H9 (cell line): ENCODE data around the gene FHOD3. TPM values are rescaled to one million over a fixed set of nuclear protein-coding genes. Genes with fewer than 3 reads are reported as not detected.

ENCODE experiments used
- DNase-seq: peaks from one replicate; pipeline ENCODE4 v3.0.0-alpha.2; 2017
- H2AFZ ChIP-seq: one replicate; pipeline ENCODE4 v1.6.1; 2013; ENCODE audit warnings: mild to moderate bottlenecking, low read length, control low read depth, moderate library complexity
- H2AK5ac ChIP-seq: 2 replicates; pipeline ENCODE4 v1.6.1; 2013; ENCODE audit warnings: low read length, control low read depth, mixed read lengths; ENCODE audit not compliant: insufficient read length
- H2BK120ac ChIP-seq: one replicate; pipeline ENCODE4 v1.6.1; 2013; ENCODE audit warnings: low read depth, mild to moderate bottlenecking, low read length, control low read depth, inconsistent platforms; ENCODE audit not compliant: poor library complexity, severe bottlenecking
- H2BK12ac ChIP-seq: 2 replicates; pipeline ENCODE4 v1.6.1; 2013; ENCODE audit warnings: low read length, control low read depth, mixed read lengths, low read depth; ENCODE audit not compliant: insufficient read length
- H2BK15ac ChIP-seq: 2 replicates; pipeline ENCODE4 v1.6.1; 2013; ENCODE audit warnings: low read depth, low read length, control low read depth
- H2BK20ac ChIP-seq: one replicate; pipeline ENCODE4 v1.6.1; 2013; ENCODE audit warnings: low read depth, mild to moderate bottlenecking, low read length, control low read depth, inconsistent platforms; ENCODE audit not compliant: poor library complexity, severe bottlenecking
- H2BK5ac ChIP-seq: 2 replicates; pipeline ENCODE4 v1.6.1; 2013; ENCODE audit warnings: low read length, control low read depth, mixed read lengths; ENCODE audit not compliant: insufficient read length
- H3K14ac ChIP-seq: 2 replicates; pipeline ENCODE4 v1.6.1; 2013; ENCODE audit warnings: low read length, control low read depth; ENCODE audit not compliant: insufficient read depth
- H3K18ac ChIP-seq: 2 replicates; pipeline ENCODE4 v1.6.1; 2013; ENCODE audit warnings: low read depth, mild to moderate bottlenecking, mixed read lengths, low read length, control low read depth; ENCODE audit not compliant: insufficient read length
- H3K23ac ChIP-seq: 2 replicates; pipeline ENCODE4 v1.6.1; 2013; ENCODE audit warnings: low read length, control low read depth, mixed read lengths, low read depth; ENCODE audit not compliant: insufficient read length
- H3K23me2 ChIP-seq: 2 replicates; pipeline ENCODE4 v1.6.1; 2013; ENCODE audit warnings: low read depth, mild to moderate bottlenecking, mixed read lengths, low read length, control low read depth; ENCODE audit not compliant: insufficient read length, poor library complexity, severe bottlenecking
- H3K27ac ChIP-seq: 2 replicates; pipeline ENCODE4 v1.5.1; 2013; ENCODE audit warnings: low read length, control low read depth, mixed read lengths, low read depth; ENCODE audit not compliant: insufficient read length
- H3K27me3 ChIP-seq: 2 replicates; pipeline ENCODE4 v1.6.1; 2013; ENCODE audit warnings: low read length, control low read depth, inconsistent platforms; ENCODE audit not compliant: insufficient read depth
- H3K4ac ChIP-seq: 2 replicates; pipeline ENCODE4 v1.6.1; 2013; ENCODE audit warnings: low read depth, mild to moderate bottlenecking, control low read depth, inconsistent platforms, low read length, moderate library complexity
- H3K4me1 ChIP-seq: 2 replicates; pipeline ENCODE4 v1.6.1; 2013; ENCODE audit warnings: low read length, control low read depth, inconsistent platforms; ENCODE audit not compliant: insufficient read depth
- H3K4me2 ChIP-seq: 2 replicates; pipeline ENCODE4 v1.6.1; 2013; ENCODE audit warnings: low read length, control low read depth, mixed read lengths; ENCODE audit not compliant: insufficient read length, insufficient read depth
- H3K56ac ChIP-seq: 2 replicates; pipeline ENCODE4 v1.6.1; 2013; ENCODE audit warnings: low read depth, mild to moderate bottlenecking, mixed read lengths, low read length, control low read depth; ENCODE audit not compliant: insufficient read length
- H3K79me1 ChIP-seq: 2 replicates; pipeline ENCODE4 v1.6.1; 2013; ENCODE audit warnings: low read depth, mild to moderate bottlenecking, moderate library complexity, low read length, control low read depth, inconsistent platforms; ENCODE audit not compliant: insufficient read depth, poor library complexity, severe bottlenecking
- H3K79me2 ChIP-seq: 2 replicates; pipeline ENCODE4 v1.6.1; 2013; ENCODE audit warnings: low read length, control low read depth, inconsistent platforms; ENCODE audit not compliant: insufficient read depth
- H3K9ac ChIP-seq: 2 replicates; pipeline ENCODE4 v1.6.1; 2013; ENCODE audit warnings: low read length, control low read depth, mixed read lengths; ENCODE audit not compliant: insufficient read length; ENCODE audit errors: extremely low read depth
- H3K9me3 ChIP-seq: one replicate; pipeline ENCODE4 v1.6.1; 2013; ENCODE audit warnings: low read depth, low read length, inconsistent platforms; ENCODE audit not compliant: control insufficient read depth
- H3T11ph ChIP-seq: one replicate; pipeline ENCODE4 v1.6.1; 2013; ENCODE audit warnings: mild to moderate bottlenecking, low read length, control low read depth, inconsistent platforms
- H4K20me1 ChIP-seq: one replicate; pipeline ENCODE4 v1.6.1; 2013; ENCODE audit not compliant: control insufficient read depth, insufficient read length, insufficient read depth
- H4K5ac ChIP-seq: 2 replicates; pipeline ENCODE4 v1.6.1; 2013; ENCODE audit warnings: low read depth, mild to moderate bottlenecking, mixed read lengths, low read length, control low read depth; ENCODE audit not compliant: insufficient read length
- H4K8ac ChIP-seq: replicated peaks from 2 replicates; pipeline ENCODE4 v1.6.1; 2013; ENCODE audit warnings: low read length, control low read depth, mixed read lengths, low read depth; ENCODE audit not compliant: insufficient read length
- H4K91ac ChIP-seq: 2 replicates; pipeline ENCODE4 v1.6.1; 2013; ENCODE audit warnings: low read depth, mild to moderate bottlenecking, moderate library complexity, mixed read lengths, low read length, control low read depth; ENCODE audit not compliant: insufficient read length
- H3K27ac Mint-ChIP-seq, 3 experiments: 2 replicates in 2 of 3; 3 replicates in 1 of 3; pipeline ENCODE4 v1.8.0; 2020 to 2021; ENCODE audit warnings: mixed read lengths in 3 of 3, mild to moderate bottlenecking in 1 of 3, moderate library complexity in 1 of 3
- H3K27me3 Mint-ChIP-seq: 2 replicates; pipeline ENCODE4 v1.8.0; 2021; ENCODE audit warnings: low read depth, mild to moderate bottlenecking, moderate library complexity, mixed read lengths
- H3K36me3 Mint-ChIP-seq, 3 experiments: 2 replicates in 2 of 3; 3 replicates in 1 of 3; pipeline ENCODE4 v1.8.0; 2020 to 2021; ENCODE audit warnings: low read depth in 3 of 3, mixed read lengths in 3 of 3; ENCODE audit not compliant: insufficient read depth in 1 of 3
- H3K4me1 Mint-ChIP-seq, 2 experiments: 2 replicates each; pipeline ENCODE4 v1.8.0; 2020; ENCODE audit warnings: mixed read lengths in 2 of 2
- H3K4me3 Mint-ChIP-seq, 2 experiments: 2 replicates in 1 of 2; 3 replicates in 1 of 2; pipeline ENCODE4 v1.8.0; 2020 to 2021; ENCODE audit warnings: mild to moderate bottlenecking in 2 of 2, mixed read lengths in 2 of 2, moderate library complexity in 1 of 2
- H3K9me3 Mint-ChIP-seq, 2 experiments: 2 replicates in 1 of 2; 3 replicates in 1 of 2; pipeline ENCODE4 v1.8.0; 2020; ENCODE audit warnings: mild to moderate bottlenecking in 2 of 2, mixed read lengths in 2 of 2, moderate library complexity in 1 of 2
- CTCF ChIP-seq: fragments of 200-600 bp; sonication (generic); conservative IDR thresholded peaks from 3 replicates; pipeline ENCODE4 v1.8.0; 2021; ENCODE audit warnings: antibody characterized with exemption, mild to moderate bottlenecking
- WGBS: extraction: QIAGEN DNeasy Blood & Tissue Kit; methylation state at CpG from one replicate; pipeline ENCODE4 v1.1.7; 2013; ENCODE audit warnings: missing lambda C conversion rate, low lambda C conversion rate, mixed read lengths; ENCODE audit not compliant: insufficient read length; ENCODE audit errors: extremely low coverage; 5-methylcytosine and 5-hydroxymethylcytosine counted together
- total RNA-seq: library from RNA; stranded (reverse); gene quantifications from 2 replicates; pipeline ENCODE4 v1.2.1, GENCODE V29; 2021

FHOD3 gene
- total RNA-seq, 1 experiment from 2014 or later: 8.0 TPM

- H2BK20ac ChIP-seq: no peak overlapping the region
- no peak overlapping the region for H3K27ac Mint-ChIP-seq
- H4K20me1 ChIP-seq: no peaks in the 10 kb centered on the region
- H3T11ph ChIP-seq: no peak overlapping the region
- no peaks in the 10 kb centered on the region for H3K79me2 ChIP-seq
- WGBS: no CpG with 5 or more reads among the region's 8 CpGs
- H3K27ac ChIP-seq: no peak overlapping the region
- no peak overlapping the region for H3K4ac ChIP-seq
- no peak overlapping the region for H3K56ac ChIP-seq
- peaks cover 7 to 10% of the 10 kb centered on the region in 2 experiments for H3K9me3 Mint-ChIP-seq
- TF ChIP-seq CTCF: no peak
- H3K23ac ChIP-seq: no peak overlapping the region
- H4K91ac ChIP-seq: no peak overlapping the region
- H3K79me1 ChIP-seq: no peaks in the 10 kb centered on the region
- H3K9me3 ChIP-seq: no peaks in the 10 kb centered on the region
- DNase-seq: no peak
- no peak overlapping the region for H4K5ac ChIP-seq
- no peak overlapping the region for H3K14ac ChIP-seq
- H2BK12ac ChIP-seq: no peak overlapping the region
- no peaks in the 10 kb centered on the region for H3K4me1 ChIP-seq
- H3K23me2 ChIP-seq: no peaks in the 10 kb centered on the region
- no peaks in the 10 kb centered on the region for H3K27me3 ChIP-seq
- no peaks in the 10 kb centered on the region; a peak in 1 of 4 replicates for H3K4me1 Mint-ChIP-seq
- no peak overlapping the region for H3K4me2 ChIP-seq
- H2BK120ac ChIP-seq: no peak overlapping the region
- H2BK15ac ChIP-seq: no peak overlapping the region
- no peak overlapping the region for H3K18ac ChIP-seq
- H3K27me3 Mint-ChIP-seq: peaks cover 5% of the 10 kb centered on the region; the same call in 1 of the 2 replicates
- H4K8ac ChIP-seq: no peak overlapping the region
- H3K9ac ChIP-seq: no peak overlapping the region
- H2BK5ac ChIP-seq: no peak overlapping the region
- H2AK5ac ChIP-seq: no peak overlapping the region
- H3K36me3 Mint-ChIP-seq: peaks cover 2 to 28% (median 20%) of the 10 kb centered on the region in 3 experiments; a peak in 6 of 7 replicates
- no peak overlapping the region for H2AFZ ChIP-seq
- no peak overlapping the region for H3K4me3 Mint-ChIP-seq
These were observed 69.7 kb downstream of the FHOD3 start for GRCh38 chr18:36366994-36367839.
